Activated B cell treated with CpG ODN at 0.5 μM for 24 hours (primary cell): ENCODE data around the gene RBM45. TPM values are rescaled to one million over a fixed set of nuclear protein-coding genes. Genes with fewer than 3 reads are reported as not detected.

Experiments
- ATAC-seq: fragments of 200-7000 bp; cut with Tn5 transposase; one replicate; pipeline ENCODE4 v1.10.0; 2021; ENCODE audit warnings: low read depth, mild to moderate bottlenecking, moderate library complexity
- CTCF ChIA-PET: fragments of 350-600 bp; sonication (Branson Sonifier 250); formaldehyde crosslinking; loops from one replicate; lab custom pipeline; 2021; ENCODE audit warnings: antibody characterized with exemption; lab: Charles Lee
- POLR2A ChIA-PET: fragments of 350-600 bp; sonication (Branson Sonifier 250); formaldehyde crosslinking; loops from one replicate; lab custom pipeline; 2021; ENCODE audit warnings: antibody characterized with exemption; lab: Charles Lee
- DNase-seq: peaks from one replicate; pipeline ENCODE4 v3.0.0; 2022
- H3K27ac Mint-ChIP-seq: one replicate; pipeline ENCODE4 v1.8.0; 2020; ENCODE audit warnings: mixed read lengths
- H3K27me3 Mint-ChIP-seq: one replicate; pipeline ENCODE4 v1.8.0; 2021; ENCODE audit warnings: mixed read lengths
- H3K36me3 Mint-ChIP-seq: one replicate; pipeline ENCODE4 v1.8.0; 2021; ENCODE audit warnings: low read depth, mixed read lengths
- H3K4me1 Mint-ChIP-seq: one replicate; pipeline ENCODE4 v1.8.0; 2021; ENCODE audit warnings: mixed read lengths
- H3K4me3 Mint-ChIP-seq: one replicate; pipeline ENCODE4 v1.8.0; 2020; ENCODE audit warnings: mild to moderate bottlenecking, mixed read lengths
- H3K9me3 Mint-ChIP-seq: one replicate; pipeline ENCODE4 v1.8.0; 2020; ENCODE audit warnings: mixed read lengths
- CTCF ChIP-seq: fragments of 200-600 bp; IDR thresholded peaks from one replicate; pipeline ENCODE4 v1.8.0; 2022; ENCODE audit warnings: antibody characterized with exemption, mild to moderate bottlenecking
- intact Hi-C: fragments of 100-400 bp; cut with micrococcal nuclease; formaldehyde crosslinking; loops from one replicate; pipeline ENCODE4 v1.15.1; 2024
- total RNA-seq: library from RNA; stranded (reverse); gene quantifications from 2 replicates; pipeline ENCODE4 v1.2.3, GENCODE V29; 2022

Gene RBM45
- total RNA-seq, 1 donor from 2014 or later: 17.9 TPM

GRCh38 chr2:178084273-178084672 is 28.0 kb upstream of the RBM45 start:
- H3K4me3 Mint-ChIP-seq: no peak overlapping the region
- H3K27me3 Mint-ChIP-seq: peaks cover 6% of the 10 kb centered on the region
- ChIA-PET CTCF (no interaction called here), POLR2A (no interaction called here)
- no peak overlapping the region for H3K27ac Mint-ChIP-seq
- intact Hi-C loops: no loop called here
- DNase-seq: no peak
- H3K4me1 Mint-ChIP-seq: no peaks in the 10 kb centered on the region
- no peak for ATAC-seq
- no peak for TF ChIP-seq CTCF
- H3K9me3 Mint-ChIP-seq: peaks cover 1% of the 10 kb centered on the region
- no peaks in the 10 kb centered on the region for H3K36me3 Mint-ChIP-seq

GRCh38 chr2:178088774-178089270 is 23.4 kb upstream of the RBM45 start:
- Mint-ChIP-seq H3K9me3 (no peaks in the 10 kb centered on the region), H3K4me3 (no peak overlapping the region), H3K27me3 (peaks cover 6% of the 10 kb centered on the region), H3K36me3 (no peaks in the 10 kb centered on the region), H3K4me1 (no peaks in the 10 kb centered on the region), H3K27ac (no peak overlapping the region)
- intact Hi-C loops: no loop called here
- POLR2A ChIA-PET: no interaction called here
- no peak for ATAC-seq
- DNase-seq: no peak
- no peak for TF ChIP-seq CTCF
- CTCF ChIA-PET: no interaction called here

GRCh38 chr2:178093471-178093870 is 18.8 kb upstream of the RBM45 start:
- POLR2A ChIA-PET: no interaction called here
- ATAC-seq (no peak), DNase-seq (no peak)
- intact Hi-C loops: no loop called here
- TF ChIP-seq CTCF: no peak
- Mint-ChIP-seq H3K4me3 (no peak overlapping the region), H3K9me3 (no peaks in the 10 kb centered on the region), H3K27ac (no peak overlapping the region), H3K36me3 (no peaks in the 10 kb centered on the region), H3K27me3 (no peaks in the 10 kb centered on the region), H3K4me1 (no peaks in the 10 kb centered on the region)
- CTCF ChIA-PET: no interaction called here

GRCh38 chr2:178101321-178102079 is 10.7 kb upstream of the RBM45 start:
- DNase-seq (no peak), ATAC-seq (no peak)
- no peaks in the 10 kb centered on the region for H3K36me3 Mint-ChIP-seq
- no peak overlapping the region for H3K27ac Mint-ChIP-seq
- CTCF ChIA-PET: no interaction called here
- H3K27me3 Mint-ChIP-seq: no peaks in the 10 kb centered on the region
- POLR2A ChIA-PET: interaction anchor here (0.7 kb wide), 1 partner anchor 10 kb away, joined by 6 read pairs; no protein-coding TSS in a partner anchor
- no peak for TF ChIP-seq CTCF
- no peaks in the 10 kb centered on the region for H3K4me1 Mint-ChIP-seq
- no peak overlapping the region for H3K4me3 Mint-ChIP-seq
- H3K9me3 Mint-ChIP-seq: no peaks in the 10 kb centered on the region
- intact Hi-C loops: no loop called here

- H3K4me1 Mint-ChIP-seq: peaks cover 2% of the 10 kb centered on the region
- H3K4me3 Mint-ChIP-seq: no peak overlapping the region
- intact Hi-C loops: no loop called here
- no peak for TF ChIP-seq CTCF
- no peak overlapping the region for H3K27ac Mint-ChIP-seq
- H3K36me3 Mint-ChIP-seq: no peaks in the 10 kb centered on the region
- no peak for DNase-seq
- ChIA-PET POLR2A (no interaction called here), CTCF (no interaction called here)
- no peak for ATAC-seq
- H3K9me3 Mint-ChIP-seq: no peaks in the 10 kb centered on the region
- H3K27me3 Mint-ChIP-seq: no peaks in the 10 kb centered on the region
These were observed 6.7 kb upstream of the RBM45 start for GRCh38 chr2:178105566-178105965.
